Activated CD8-positive, alpha-beta T cell treated with anti-CD3 and anti-CD28 coated beads for 36 hours (primary cell): ENCODE measurements around the gene NBAS. TPM values are rescaled to one million over a fixed set of nuclear protein-coding genes. Genes with fewer than 3 reads are reported as not detected.
"Not testable (repeated sequence)": the region's sequence is repeated elsewhere in the genome, so short reads cannot be mapped to it uniquely, and the experiment has no call there.

Experiments
- ATAC-seq: fragments of 200-7000 bp; cut with Tn5 transposase; one replicate; pipeline ENCODE4 v1.10.0; 2021; ENCODE audit warnings: mild to moderate bottlenecking, moderate library complexity
- CTCF ChIA-PET: fragments of 350-600 bp; sonication (Branson Sonifier 250); formaldehyde crosslinking; loops from one replicate; lab custom pipeline; 2021; ENCODE audit warnings: antibody characterized with exemption; lab: Charles Lee
- POLR2A ChIA-PET: fragments of 350-600 bp; sonication (Branson Sonifier 250); formaldehyde crosslinking; loops from one replicate; lab custom pipeline; 2021; ENCODE audit warnings: antibody characterized with exemption; lab: Charles Lee
- DNase-seq: peaks from one replicate; pipeline ENCODE4 v3.0.0-alpha.2; 2020
- H3K27ac Mint-ChIP-seq: one replicate; pipeline ENCODE4 v1.8.0; 2021; ENCODE audit warnings: mild to moderate bottlenecking, mixed read lengths
- H3K27me3 Mint-ChIP-seq: one replicate; pipeline ENCODE4 v1.8.0; 2021; ENCODE audit warnings: mixed read lengths
- H3K36me3 Mint-ChIP-seq: one replicate; pipeline ENCODE4 v1.8.0; 2021; ENCODE audit warnings: low read depth, mixed read lengths
- H3K4me1 Mint-ChIP-seq: one replicate; pipeline ENCODE4 v1.8.0; 2021; ENCODE audit warnings: low read depth, mixed read lengths
- H3K4me3 Mint-ChIP-seq: one replicate; pipeline ENCODE4 v1.8.0; 2021; ENCODE audit warnings: mild to moderate bottlenecking, moderate library complexity, mixed read lengths
- H3K9me3 Mint-ChIP-seq: one replicate; pipeline ENCODE4 v1.8.0; 2021; ENCODE audit warnings: mixed read lengths
- intact Hi-C: fragments of 100-400 bp; cut with micrococcal nuclease; formaldehyde crosslinking; loops from one replicate; pipeline ENCODE4 v1.10.0; 2022
- total RNA-seq, 2 experiments: library from RNA; stranded (reverse); gene quantifications; one replicate each; pipeline ENCODE4 v1.2.3, GENCODE V29; 2021
- TF ChIP-seq, protein P1 (sequence below): fragments of 200-600 bp; IDR thresholded peaks from one replicate; pipeline ENCODE4 v1.8.0; 2022; ENCODE audit warnings: antibody characterized with exemption, mild to moderate bottlenecking

NBAS gene
- total RNA-seq, 2 experiments from 2014 or later, result 40.9 to 41.9 TPM

DNA sequence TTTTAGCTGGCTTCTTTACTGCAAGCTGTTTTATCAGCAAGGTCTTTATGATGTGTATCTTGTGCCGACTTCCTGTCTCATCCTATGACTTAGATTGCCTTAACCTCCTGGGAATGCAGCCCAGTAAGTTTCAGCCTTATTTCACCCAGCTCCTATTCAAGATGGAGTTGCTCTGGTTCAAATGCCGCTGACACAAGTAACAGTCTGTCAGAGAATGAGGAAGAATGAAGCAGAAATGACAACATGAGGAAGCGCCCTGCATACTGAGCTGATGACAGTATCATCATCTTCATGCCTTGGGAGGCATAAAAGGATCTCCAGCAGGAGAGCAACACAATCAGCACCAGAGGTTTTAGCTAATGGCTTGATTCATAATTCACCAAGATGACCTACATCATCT is 309.4 kb downstream of the NBAS start:
- intact Hi-C loops, result no loop called here
- DNase-seq (no peak), ATAC-seq (no peak)
- TF ChIP-seq, protein P1, sequence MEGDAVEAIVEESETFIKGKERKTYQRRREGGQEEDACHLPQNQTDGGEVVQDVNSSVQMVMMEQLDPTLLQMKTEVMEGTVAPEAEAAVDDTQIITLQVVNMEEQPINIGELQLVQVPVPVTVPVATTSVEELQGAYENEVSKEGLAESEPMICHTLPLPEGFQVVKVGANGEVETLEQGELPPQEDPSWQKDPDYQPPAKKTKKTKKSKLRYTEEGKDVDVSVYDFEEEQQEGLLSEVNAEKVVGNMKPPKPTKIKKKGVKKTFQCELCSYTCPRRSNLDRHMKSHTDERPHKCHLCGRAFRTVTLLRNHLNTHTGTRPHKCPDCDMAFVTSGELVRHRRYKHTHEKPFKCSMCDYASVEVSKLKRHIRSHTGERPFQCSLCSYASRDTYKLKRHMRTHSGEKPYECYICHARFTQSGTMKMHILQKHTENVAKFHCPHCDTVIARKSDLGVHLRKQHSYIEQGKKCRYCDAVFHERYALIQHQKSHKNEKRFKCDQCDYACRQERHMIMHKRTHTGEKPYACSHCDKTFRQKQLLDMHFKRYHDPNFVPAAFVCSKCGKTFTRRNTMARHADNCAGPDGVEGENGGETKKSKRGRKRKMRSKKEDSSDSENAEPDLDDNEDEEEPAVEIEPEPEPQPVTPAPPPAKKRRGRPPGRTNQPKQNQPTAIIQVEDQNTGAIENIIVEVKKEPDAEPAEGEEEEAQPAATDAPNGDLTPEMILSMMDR, result no peak
- Mint-ChIP-seq H3K27me3 (no peaks in the 10 kb centered on the region), H3K4me3 (no peak overlapping the region), H3K4me1 (no peaks in the 10 kb centered on the region), H3K36me3 (peaks cover 32% of the 10 kb centered on the region), H3K27ac (no peak overlapping the region), H3K9me3 (peaks cover 9% of the 10 kb centered on the region)
- POLR2A ChIA-PET, result no interaction called here
- CTCF ChIA-PET, result interaction anchor here (1.0 kb wide), 1 partner anchor 15 kb away, joined by 3 read pairs; no protein-coding TSS in a partner anchor

DNA sequence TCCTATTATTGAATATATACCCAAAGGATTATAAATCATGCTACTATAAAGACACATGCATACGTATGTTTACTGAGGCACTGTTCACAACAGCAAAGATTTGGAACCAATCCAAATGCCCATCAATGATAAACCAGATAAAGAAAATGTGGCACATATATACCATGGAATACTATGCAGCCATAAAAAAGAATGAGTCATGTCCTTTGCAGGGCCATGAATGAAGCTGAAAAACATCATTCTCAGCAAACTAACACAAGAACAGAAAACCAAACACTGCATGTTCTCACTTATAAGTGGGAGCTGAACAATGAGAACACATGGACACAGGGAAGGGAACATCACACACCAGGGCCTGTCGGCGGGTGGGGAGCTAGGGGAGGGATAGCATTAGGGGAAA is 310.2 kb downstream of the NBAS start:
- H3K4me1 Mint-ChIP-seq, H3K27me3 Mint-ChIP-seq, ATAC-seq, intact Hi-C loops, POLR2A ChIA-PET, H3K9me3 Mint-ChIP-seq, H3K4me3 Mint-ChIP-seq, DNase-seq, H3K27ac Mint-ChIP-seq: not testable (repeated sequence)
- peaks cover 35% of the 10 kb centered on the region for H3K36me3 Mint-ChIP-seq
- CTCF ChIA-PET, result interaction anchor here (1.0 kb wide), 1 partner anchor 16 kb away, joined by 3 read pairs; no protein-coding TSS in a partner anchor

DNA sequence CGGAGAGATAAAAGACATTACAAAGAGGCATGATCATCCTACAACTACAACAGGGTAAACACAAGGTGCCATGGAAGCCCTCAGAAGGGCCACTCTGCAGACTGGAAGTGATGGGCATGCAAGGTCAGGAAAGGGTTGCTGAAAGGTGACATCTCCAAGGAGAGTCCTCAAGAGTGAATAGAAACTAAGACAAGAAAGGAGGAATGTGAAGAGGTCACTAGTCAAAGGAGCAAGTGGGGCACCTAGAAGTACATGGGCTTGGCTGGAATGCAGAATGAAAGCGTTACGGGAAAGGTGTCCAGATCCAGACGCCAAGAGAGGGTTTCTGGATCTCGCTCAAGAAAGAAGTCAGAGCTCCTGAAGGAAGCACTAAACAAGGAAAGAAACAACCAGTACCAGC is 314.3 kb downstream of the NBAS start:
- no peak for ATAC-seq
- no peak for DNase-seq
- CTCF ChIA-PET, result no interaction called here
- H3K9me3 Mint-ChIP-seq, result peaks cover 9% of the 10 kb centered on the region
- H3K4me1 Mint-ChIP-seq, result peaks cover 12% of the 10 kb centered on the region
- intact Hi-C loops, result no loop called here
- H3K36me3 Mint-ChIP-seq, result peaks cover 41% of the 10 kb centered on the region
- H3K4me3 Mint-ChIP-seq, result no peak overlapping the region
- POLR2A ChIA-PET, result no interaction called here
- no peak overlapping the region for H3K27ac Mint-ChIP-seq
- no peaks in the 10 kb centered on the region for H3K27me3 Mint-ChIP-seq
- TF ChIP-seq, protein P1, result no peak

DNA sequence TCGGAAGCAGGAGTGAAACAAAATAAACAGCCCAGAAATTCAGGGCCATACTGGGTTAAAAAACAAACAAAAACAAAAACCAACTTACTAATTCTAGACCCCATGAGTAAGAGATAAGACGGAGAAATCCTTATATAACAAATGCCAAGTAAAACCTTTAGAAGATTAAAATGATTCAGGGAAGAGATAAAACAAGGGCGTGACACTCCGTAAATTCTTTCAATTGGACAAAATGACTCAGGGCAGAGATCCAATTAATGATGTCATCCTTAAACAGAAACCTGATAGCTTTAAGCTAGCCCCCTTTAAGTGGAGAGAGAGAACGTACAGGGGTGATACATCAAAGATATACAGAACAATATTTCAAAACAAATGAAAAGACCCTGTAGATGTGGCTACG is 317.4 kb downstream of the NBAS start:
- Mint-ChIP-seq H3K4me3 (no peak overlapping the region), H3K27ac (no peak overlapping the region), H3K36me3 (peaks cover 22% of the 10 kb centered on the region), H3K4me1 (peaks cover 12% of the 10 kb centered on the region), H3K9me3 (no peaks in the 10 kb centered on the region), H3K27me3 (no peaks in the 10 kb centered on the region)
- intact Hi-C loops, result no loop called here
- TF ChIP-seq, protein P1, result no peak
- no peak for ATAC-seq
- CTCF ChIA-PET, result no interaction called here
- POLR2A ChIA-PET, result no interaction called here
- no peak for DNase-seq

DNA sequence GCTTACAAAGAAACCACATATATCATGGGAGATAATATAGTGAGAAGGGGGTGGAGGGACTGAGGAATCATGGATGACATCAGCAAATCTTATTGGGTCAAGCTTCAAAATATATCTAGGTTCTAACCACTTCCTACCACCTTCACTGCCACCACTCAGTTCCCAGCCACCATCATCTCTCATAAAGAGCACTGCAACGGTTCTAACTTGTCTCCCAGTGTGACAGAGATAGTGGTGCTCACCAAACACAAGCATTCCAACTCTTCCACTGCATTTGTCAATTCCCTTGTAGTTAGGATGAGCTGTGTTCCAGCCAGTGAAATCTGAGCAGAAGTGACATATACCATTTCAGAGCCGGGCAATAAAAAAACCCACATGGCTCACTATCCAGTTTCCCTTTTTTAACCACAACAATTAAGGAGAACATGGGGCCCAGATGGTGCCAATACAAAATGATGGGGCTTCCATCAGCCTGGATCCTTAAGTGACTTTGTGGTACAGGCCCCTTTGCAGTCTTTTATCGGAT is 318.1 kb downstream of the NBAS start:
- Mint-ChIP-seq H3K27ac (no peak overlapping the region), H3K36me3 (peaks cover 26% of the 10 kb centered on the region), H3K9me3 (no peaks in the 10 kb centered on the region), H3K27me3 (no peaks in the 10 kb centered on the region), H3K4me3 (no peak overlapping the region), H3K4me1 (peaks cover 12% of the 10 kb centered on the region)
- DNase-seq (no peak), ATAC-seq (peak; percentile 30)
- intact Hi-C loops, result no loop called here
- ChIA-PET POLR2A (no interaction called here), CTCF (interaction anchor here (0.7 kb wide), 1 partner anchor 1341 kb away, joined by 4 read pairs; no protein-coding TSS in a partner anchor)
- TF ChIP-seq, protein P1, result no peak
